ENCODE measurements around the gene TNS4.

GRCh38 chr17:40430272-40431230 lies 70.9 kb downstream of the TNS4 start:
- TF ChIP-seq CREB1 (IDR thresholded peaks at IDR 0.05; ENCODE audit: low read depth) (no peak), CEBPB (IDR thresholded peaks at IDR 0.05) (no peak), MAX (IDR thresholded peaks at IDR 0.05) (no peak), TCF12 (IDR thresholded peaks at IDR 0.05; ENCODE audit: low read depth) (no peak), USF1 (IDR thresholded peaks at IDR 0.05) (no peak), REST (IDR thresholded peaks at IDR 0.05; ENCODE audit: low read depth) (no peak), TEAD4 (IDR thresholded peaks at IDR 0.05) (no peak), ZBTB7A (IDR thresholded peaks at IDR 0.05; ENCODE audit: low read depth) (no peak)
